ENCODE data around the gene SMIM1. TPM values are rescaled to one million over a fixed set of nuclear protein-coding genes. Genes with fewer than 3 reads are reported as not detected.
A peak's percentile ranks its signal among the peaks of the same experiment; 100 is the strongest.

The SMIM1 gene
- total RNA-seq, 1 donor from 2014 or later, result 13.0 TPM

DNA sequence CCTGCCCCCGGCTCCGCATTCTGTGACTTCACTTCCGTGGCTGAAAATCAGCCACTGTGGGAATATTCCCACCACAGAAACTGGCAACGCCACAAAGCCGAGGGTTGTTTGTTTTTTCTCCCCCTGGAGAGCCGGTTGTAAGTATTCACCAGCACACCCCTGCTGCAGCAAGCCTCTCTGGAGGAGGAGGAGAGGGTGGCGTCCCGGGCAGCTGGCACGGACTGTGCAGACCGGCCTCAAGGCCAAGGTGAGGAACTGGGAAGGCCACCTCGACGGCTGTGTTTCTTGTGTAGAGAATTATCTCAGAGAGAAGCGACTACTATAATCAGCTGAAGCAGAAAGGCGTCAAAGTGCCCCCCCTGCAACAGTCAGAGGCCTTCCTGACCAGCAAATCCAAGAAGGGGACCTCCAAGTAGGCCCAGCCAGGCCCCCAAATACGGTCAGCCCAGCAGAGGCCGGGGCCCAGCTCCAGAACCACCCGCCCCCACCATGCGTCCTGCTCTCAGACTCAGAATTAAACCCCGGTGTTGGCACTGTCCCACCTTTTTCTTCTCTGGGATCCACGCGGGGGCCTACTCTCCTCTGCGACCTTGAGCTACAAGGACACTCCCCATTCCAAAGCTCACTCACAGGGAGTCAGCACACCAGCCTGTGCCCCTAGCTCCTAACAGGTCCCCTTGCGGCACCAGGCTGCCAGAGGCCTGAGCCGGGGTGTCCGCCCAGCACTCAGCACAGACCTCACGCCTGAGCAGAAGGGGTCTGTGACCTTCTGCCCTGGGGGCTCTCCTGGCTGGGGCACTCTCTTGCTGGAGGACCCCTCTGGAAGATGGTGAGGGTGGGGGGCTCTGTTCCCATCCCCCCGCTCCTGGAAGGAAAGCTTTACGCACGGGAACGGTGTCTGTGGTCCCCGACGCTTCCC, 1.2 kb upstream of the SMIM1 start:
- intact Hi-C loops (cut with DNase I), result no loop called here
- DNase-seq (ENCODE audit: missing footprints) (peak; percentile 32), ATAC-seq (no peak)

GRCh38 chr1:3772027-3772714, 378 bp upstream of the SMIM1 start:
- DNase-seq (ENCODE audit: missing footprints), result peak; percentile 95
- intact Hi-C loops (cut with DNase I), result no loop called here
- ATAC-seq, result peak; percentile 87

DNA sequence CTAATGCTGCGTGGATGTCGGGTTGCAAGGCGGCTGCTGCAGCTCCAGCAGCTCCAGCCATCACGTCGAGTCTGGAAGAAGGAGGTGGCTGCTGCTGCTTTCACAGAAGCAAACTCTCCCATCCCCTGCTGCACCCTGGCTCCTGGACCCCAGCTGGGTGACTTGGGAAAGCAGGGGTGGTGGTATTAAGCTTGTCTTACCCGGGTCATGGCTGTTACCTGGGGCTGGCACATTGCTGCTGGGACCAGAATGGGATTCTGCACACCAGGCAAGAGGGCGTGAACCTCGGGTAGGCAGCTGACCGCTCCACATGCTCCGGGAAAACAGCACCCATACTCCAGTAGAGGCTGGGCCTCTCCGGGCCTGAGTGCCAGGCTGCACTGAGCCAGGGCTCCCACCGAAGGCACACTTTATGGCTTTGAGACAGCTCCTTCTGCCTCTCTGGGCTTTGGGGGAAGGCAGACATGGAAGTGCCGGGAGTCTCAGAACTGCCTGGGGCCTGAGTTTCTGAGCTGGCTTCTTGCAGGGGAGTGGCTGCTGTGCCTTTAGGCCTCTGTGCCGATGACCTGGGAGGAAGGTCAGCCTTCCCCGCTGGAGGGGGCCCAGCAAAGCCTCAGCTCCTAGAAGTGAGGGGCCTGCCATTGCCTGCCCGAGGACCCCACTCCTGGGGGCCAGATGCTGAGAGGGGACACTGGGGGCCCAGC, 1.2 kb downstream of the SMIM1 start:
- ATAC-seq (no peak), DNase-seq (ENCODE audit: missing footprints) (peak; percentile 43)
- intact Hi-C loops (cut with DNase I), result no loop called here

GRCh38 chr1:3774276-3774945, 1.9 kb downstream of the SMIM1 start:
- DNase-seq (ENCODE audit: missing footprints) (peak; percentile 64), ATAC-seq (no peak)
- intact Hi-C loops (cut with DNase I), result no loop called here

GRCh38 chr1:3774946-3775489, 2.5 kb downstream of the SMIM1 start:
- DNase-seq (ENCODE audit: missing footprints) (peak; percentile 56), ATAC-seq (no peak)
- intact Hi-C loops (cut with DNase I), result no loop called here

DNA sequence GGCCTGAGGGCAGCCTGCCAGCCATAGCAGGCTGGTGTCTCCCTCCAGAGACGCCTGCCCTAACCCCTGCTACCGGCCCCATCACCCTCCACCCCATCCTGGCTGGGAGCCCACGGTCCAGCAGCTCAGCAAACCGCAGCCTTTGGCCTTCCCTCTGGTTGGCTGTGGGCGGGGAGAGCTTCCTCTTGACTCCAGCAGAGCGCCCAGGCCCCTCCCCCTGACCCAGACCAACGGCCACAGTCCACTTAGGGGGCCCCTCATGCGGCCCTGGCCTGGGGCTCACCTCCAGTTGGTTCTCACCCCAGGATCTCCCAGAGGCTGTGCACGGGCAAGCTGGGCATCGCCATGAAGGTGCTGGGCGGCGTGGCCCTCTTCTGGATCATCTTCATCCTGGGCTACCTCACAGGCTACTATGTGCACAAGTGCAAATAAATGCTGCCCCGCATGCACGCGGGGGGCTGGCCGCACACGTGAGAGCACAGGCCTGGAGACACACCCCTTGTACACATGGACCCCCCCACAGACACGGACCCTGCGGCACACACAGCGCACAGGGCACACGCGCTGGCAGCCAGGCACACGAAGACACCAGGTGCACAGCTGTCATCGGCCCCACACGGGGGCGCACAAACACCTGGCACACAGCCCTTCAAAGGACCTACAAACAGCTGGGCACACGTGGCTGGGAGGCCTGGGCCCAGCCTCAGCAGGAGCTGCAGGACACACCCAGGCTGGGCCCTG, 3.1 kb downstream of the SMIM1 start:
- ATAC-seq (no peak), DNase-seq (ENCODE audit: missing footprints) (peak; percentile 77)
- intact Hi-C loops (cut with DNase I), result no loop called here

GRCh38 chr1:3776231-3776961, 3.8 kb downstream of the SMIM1 start:
- no peak for ATAC-seq
- peak; percentile 51 for DNase-seq (ENCODE audit: missing footprints)
- intact Hi-C loops (cut with DNase I), result no loop called here

- intact Hi-C loops (cut with DNase I), result no loop called here
- ATAC-seq (no peak), DNase-seq (ENCODE audit: missing footprints) (peak; percentile 37)
These were observed 4.6 kb downstream of the SMIM1 start for GRCh38 chr1:3777078-3777547.

DNA sequence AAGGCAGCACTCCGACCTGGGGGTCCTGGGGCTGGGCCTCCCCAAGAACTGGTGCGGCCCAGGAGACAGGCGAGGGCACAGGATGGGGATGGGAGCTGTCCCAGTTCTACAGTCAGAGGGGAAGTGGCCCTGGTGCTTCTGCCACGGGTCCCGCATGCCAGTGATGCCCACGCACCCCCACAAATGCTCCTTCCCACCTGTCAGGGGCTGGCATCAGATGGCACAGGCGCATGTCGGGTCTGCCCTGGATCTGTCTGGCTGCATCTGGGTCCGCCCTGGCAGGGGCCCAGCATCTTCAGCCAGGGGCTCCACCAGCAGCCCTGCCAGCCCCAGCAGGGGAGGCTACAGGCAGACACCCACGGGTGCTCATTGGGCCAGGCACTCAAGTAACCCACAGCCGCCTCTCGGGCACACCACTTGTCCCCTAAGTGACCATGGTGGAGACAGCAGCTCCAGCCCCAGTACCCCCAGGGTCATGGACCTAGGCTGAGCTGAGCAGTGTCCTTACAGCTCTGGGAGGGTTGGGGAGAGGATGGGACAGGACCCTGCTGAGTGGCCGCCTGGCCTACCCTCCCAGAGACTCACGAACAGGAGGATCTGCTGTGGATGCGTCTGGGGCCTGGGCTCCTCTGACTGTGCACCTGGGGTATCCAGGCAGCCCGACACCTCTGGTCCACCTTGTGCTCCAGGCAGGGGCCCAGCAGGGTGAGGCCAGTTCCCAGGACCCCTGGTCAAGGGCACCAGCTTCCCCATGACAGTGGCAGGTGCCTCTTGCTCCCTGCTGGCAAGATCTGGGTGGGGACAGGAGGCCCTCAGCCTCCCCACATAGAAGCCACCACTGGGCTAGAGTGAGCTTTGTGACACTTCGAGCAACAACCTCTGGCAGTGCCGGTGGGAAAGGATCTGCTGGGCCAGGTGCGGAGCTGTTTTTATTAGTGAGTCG, 5.4 kb downstream of the SMIM1 start:
- ATAC-seq (no peak), DNase-seq (ENCODE audit: missing footprints) (peak; percentile 59)
- intact Hi-C loops (cut with DNase I), result no loop called here

DNA sequence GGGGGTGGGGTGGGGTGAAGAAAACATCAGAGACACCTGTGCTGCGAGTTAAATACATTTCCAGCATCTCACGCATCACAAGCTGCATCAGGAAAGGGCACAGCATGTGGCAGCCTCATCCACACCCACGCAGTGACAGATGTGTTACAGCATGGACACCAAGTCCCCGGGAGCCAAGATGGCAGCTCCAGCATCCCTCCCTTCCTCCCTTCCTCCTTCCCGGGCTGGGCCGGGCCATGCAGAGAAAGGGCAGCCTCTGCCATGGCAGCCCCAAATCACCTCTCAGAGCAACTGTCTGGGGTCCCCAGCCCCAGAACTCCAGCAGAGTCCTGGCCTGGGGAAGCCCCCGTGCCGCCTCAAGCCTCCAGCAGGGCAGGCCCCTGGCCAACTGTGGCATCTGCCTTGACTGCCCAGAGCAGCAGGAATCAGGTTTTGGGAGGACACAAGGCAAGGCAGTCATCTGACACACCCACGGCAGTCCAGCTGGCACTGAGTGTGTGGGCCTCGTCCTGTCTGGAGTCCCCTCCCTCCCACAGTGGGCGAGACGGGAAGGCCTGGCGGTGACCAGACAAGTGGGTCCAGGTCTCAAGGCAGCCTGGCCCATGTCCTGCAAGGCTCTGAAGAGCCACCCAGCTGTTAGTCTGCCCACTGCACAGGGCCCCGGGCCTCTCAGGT, 6.2 kb downstream of the SMIM1 start:
- DNase-seq (ENCODE audit: missing footprints), result peak; percentile 42
- intact Hi-C loops (cut with DNase I), result no loop called here

GRCh38 chr1:3779265-3779911, 6.8 kb downstream of the SMIM1 start:
- ATAC-seq (no peak), DNase-seq (ENCODE audit: missing footprints) (peak; percentile 27)
- intact Hi-C loops (cut with DNase I), result no loop called here

More for the DNA sequence above, 6.2 kb downstream of the SMIM1 start:
- ATAC-seq, result no peak

GRCh38 chr1:3779912-3780416, 7.4 kb downstream of the SMIM1 start:
- no peak for DNase-seq (ENCODE audit: missing footprints)
- no peak for ATAC-seq
- intact Hi-C loops (cut with DNase I), result no loop called here

- DNase-seq (ENCODE audit: missing footprints) (peak; percentile 53), ATAC-seq (no peak)
- intact Hi-C loops (cut with DNase I), result no loop called here
These were observed 8.4 kb downstream of the SMIM1 start for GRCh38 chr1:3780901-3781300.

GRCh38 chr1:3783651-3784474, 11.3 kb downstream of the SMIM1 start:
- no peak for ATAC-seq
- peak; percentile 22 for DNase-seq (ENCODE audit: missing footprints)

More at GRCh38 chr1:3783651-3784474, 11.3 kb downstream of the SMIM1 start:
- intact Hi-C loops (cut with DNase I), result no loop called here
